Skin epidermis (tissue), 12 donors: ENCODE measurements around the gene FOXC1.

ENCODE experiments used
- H3K27ac ChIP-seq, 21 experiments: fragments of 200-600 bp; sonication (generic) in 11 of 21; one replicate each; pipeline ENCODE4 v1.5.0; 2020; ENCODE audit warnings: mild to moderate bottlenecking in 3 of 21, inconsistent platforms in 2 of 21, moderate library complexity in 2 of 21
- H3K4me3 ChIP-seq, 7 experiments: fragments of 200-600 bp; sonication (generic) in 2 of 7; one replicate each; pipeline ENCODE4 v1.5.0; 2020; ENCODE audit warnings: inconsistent platforms in 2 of 7, mild to moderate bottlenecking in 2 of 7, moderate library complexity in 1 of 7

The FOXC1 gene

DNA sequence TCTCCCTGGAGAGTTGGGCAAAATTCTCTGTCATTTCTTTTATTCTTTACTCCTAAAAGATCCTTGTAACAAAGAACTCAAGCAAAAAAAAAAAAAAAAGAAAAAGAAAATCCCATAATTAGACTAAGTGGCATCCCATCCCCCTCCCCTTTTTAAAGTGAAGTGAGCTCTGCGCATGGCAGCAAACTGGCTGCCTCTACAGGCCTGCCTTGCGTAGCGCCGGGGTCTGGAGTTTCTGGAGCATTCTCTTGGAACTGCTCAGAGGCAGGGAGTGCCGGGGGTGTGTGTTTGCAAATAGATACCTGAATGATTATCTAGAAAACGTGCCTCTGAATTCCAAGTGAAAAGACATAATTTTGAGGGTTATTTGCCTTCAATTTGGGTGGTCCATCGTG lies 48.1 kb downstream of the FOXC1 start:
- no peak overlapping the region for H3K27ac ChIP-seq
- no peak overlapping the region for H3K4me3 ChIP-seq

GRCh38 chr6:1658212-1659005 lies 48.7 kb downstream of the FOXC1 start:
- Histone ChIP-seq H3K27ac (no peak overlapping the region), H3K4me3 (no peak overlapping the region)

GRCh38 chr6:1659816-1660215 lies 50.1 kb downstream of the FOXC1 start:
- H3K4me3 ChIP-seq: no peak overlapping the region
- no peak overlapping the region for H3K27ac ChIP-seq

DNA sequence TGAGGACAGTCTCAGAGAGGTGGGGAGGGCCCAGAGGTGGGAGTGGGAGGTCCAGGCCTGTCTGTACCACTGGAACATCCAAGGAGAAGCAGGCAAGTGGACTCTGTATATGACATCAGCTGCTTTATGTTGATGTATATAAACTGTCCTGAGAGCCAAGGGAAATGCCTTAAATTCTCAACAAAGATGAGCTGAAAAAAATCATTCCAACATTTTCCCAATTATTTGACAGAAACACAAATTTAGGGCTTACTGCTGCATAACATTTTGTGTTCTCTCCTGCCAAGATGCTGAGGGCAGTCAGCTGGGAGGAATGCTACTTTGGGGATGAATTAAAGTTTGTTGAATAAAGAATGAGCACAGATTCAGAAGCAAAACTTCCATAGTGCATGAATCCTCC lies 52.8 kb downstream of the FOXC1 start:
- no peak overlapping the region for H3K4me3 ChIP-seq
- no peak overlapping the region for H3K27ac ChIP-seq
